ENCODE measurements around the gene PIBF1. TPM values are rescaled to one million over a fixed set of nuclear protein-coding genes. Genes with fewer than 3 reads are reported as not detected.

The PIBF1 gene
- total and polyA plus RNA-seq, 10 of the 15 experiments (the other 5 are each of a cell fraction or from before 2014, with no cell fraction given): 6.4 to 24.5 (median 11.1) TPM

- TF ChIP-seq PKNOX1 (IDR thresholded peaks at IDR 0.05) (no peak), SMAD5 (IDR thresholded peaks at IDR 0.05; ENCODE audit: low read depth) (no peak), CREB1 (IDR thresholded peaks at IDR 0.05; ENCODE audit: low read depth) (no peak), FOXK2 (IDR thresholded peaks at IDR 0.05) (no peak), ASH2L (IDR thresholded peaks at IDR 0.05; ENCODE audit: borderline replicate concordance, low read depth) (no peak)
- TF ChIP-seq, protein P1, sequence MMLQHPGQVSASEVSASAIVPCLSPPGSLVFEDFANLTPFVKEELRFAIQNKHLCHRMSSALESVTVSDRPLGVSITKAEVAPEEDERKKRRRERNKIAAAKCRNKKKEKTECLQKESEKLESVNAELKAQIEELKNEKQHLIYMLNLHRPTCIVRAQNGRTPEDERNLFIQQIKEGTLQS (IDR thresholded peaks at IDR 0.05; ENCODE audit: borderline replicate concordance, extremely low read depth, low read depth, low read length): no peak
These were observed 86.3 kb downstream of the PIBF1 start (continued) for GRCh38 chr13:72868229-72868628.

GRCh38 chr13:72875233-72875632 lies 93.3 kb downstream of the PIBF1 start:
- Histone ChIP-seq H2AFZ (ENCODE audit: control insufficient read depth, low read depth, low read length) (no peak overlapping the region), H3K27ac (ENCODE audit: control insufficient read depth, insufficient read depth) (no peak overlapping the region), H3K4me3 (no peak overlapping the region), H3K4me1 (ENCODE audit: control insufficient read depth, insufficient read depth, low read length) (no peaks in the 10 kb centered on the region), H3K36me3 (ENCODE audit: control insufficient read depth in 2 of 2, insufficient read depth in 2 of 2, low read length in 1 of 2) (no peaks in the 10 kb centered on the region; a peak in 1 of 4 replicates), H3K9me3 (replicated peaks; ENCODE audit: control insufficient read depth, insufficient read depth, low read length) (peaks cover 1% of the 10 kb centered on the region; the same call in 1 of the 3 replicates), H3K79me2 (ENCODE audit: control insufficient read depth, insufficient read depth, low read length) (no peaks in the 10 kb centered on the region), H3K27me3 (replicated peaks in 1 of 2; ENCODE audit: control insufficient read depth in 2 of 2, insufficient read depth in 2 of 2, low read length in 1 of 2) (no peaks in the 10 kb centered on the region), H4K20me1 (ENCODE audit: control insufficient read depth, insufficient read depth) (no peaks in the 10 kb centered on the region), H3K4me2 (ENCODE audit: control insufficient read depth, insufficient read depth) (no peak overlapping the region), H3K9ac (ENCODE audit: control insufficient read depth, insufficient read depth, low read length) (no peak overlapping the region)
- 39% methylated on average over 2 of the region's 2 CpGs for WGBS (ENCODE audit: insufficient coverage, insufficient replicate concordance, low lambda C conversion rate, missing lambda C conversion rate)
- ATAC-seq (no peak), DNase-seq (ENCODE audit: low read depth, low spot score) (no peak), FAIRE-seq (no peak)
- intact Hi-C loops (cut with micrococcal nuclease; ENCODE audit: unreplicated experiment): no loop called here
- ChIA-PET SMC1A (ENCODE audit: uncharacterized antibody, unreplicated experiment) (no interaction called here), CTCF (no interaction called here), POLR2A (no interaction called here), RAD21 (ENCODE audit: unreplicated experiment) (no interaction called here)
- no TSS peak for BruUV-seq (replicated peaks)
- TF ChIP-seq PML (IDR thresholded peaks at IDR 0.05; ENCODE audit: low read length): no peak
- no peak for TF ChIP-seq ELK1 (IDR thresholded peaks at IDR 0.05; ENCODE audit: low read depth, low read length)
- no peak for TF ChIP-seq NRF1 (conservative IDR thresholded peaks at IDR 0.05; ENCODE audit: low read depth, low read length)
- no peak for TF ChIP-seq WRNIP1 (IDR thresholded peaks at IDR 0.05; ENCODE audit: borderline replicate concordance, low read depth, low read length)
- no peak for TF ChIP-seq IKZF2 (IDR thresholded peaks at IDR 0.05)
- TF ChIP-seq FOXM1 (IDR thresholded peaks at IDR 0.05; ENCODE audit: low read depth, low read length): no peak
- TF ChIP-seq ZSCAN29 (IDR thresholded peaks at IDR 0.05): no peak
- TF ChIP-seq, protein P2, sequence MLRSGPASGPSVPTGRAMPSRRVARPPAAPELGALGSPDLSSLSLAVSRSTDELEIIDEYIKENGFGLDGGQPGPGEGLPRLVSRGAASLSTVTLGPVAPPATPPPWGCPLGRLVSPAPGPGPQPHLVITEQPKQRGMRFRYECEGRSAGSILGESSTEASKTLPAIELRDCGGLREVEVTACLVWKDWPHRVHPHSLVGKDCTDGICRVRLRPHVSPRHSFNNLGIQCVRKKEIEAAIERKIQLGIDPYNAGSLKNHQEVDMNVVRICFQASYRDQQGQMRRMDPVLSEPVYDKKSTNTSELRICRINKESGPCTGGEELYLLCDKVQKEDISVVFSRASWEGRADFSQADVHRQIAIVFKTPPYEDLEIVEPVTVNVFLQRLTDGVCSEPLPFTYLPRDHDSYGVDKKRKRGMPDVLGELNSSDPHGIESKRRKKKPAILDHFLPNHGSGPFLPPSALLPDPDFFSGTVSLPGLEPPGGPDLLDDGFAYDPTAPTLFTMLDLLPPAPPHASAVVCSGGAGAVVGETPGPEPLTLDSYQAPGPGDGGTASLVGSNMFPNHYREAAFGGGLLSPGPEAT (IDR thresholded peaks at IDR 0.05; ENCODE audit: low read depth): no peak
- TF ChIP-seq SMC3 (IDR thresholded peaks at IDR 0.05; ENCODE audit: borderline replicate concordance, low read length): no peak
- TF ChIP-seq MTA3 (IDR thresholded peaks at IDR 0.05; ENCODE audit: borderline replicate concordance, low read length): no peak
- TF ChIP-seq ASH2L (IDR thresholded peaks at IDR 0.05; ENCODE audit: borderline replicate concordance, low read depth): no peak
- no peak for TF ChIP-seq CBFB (IDR thresholded peaks at IDR 0.05; ENCODE audit: low read depth)
- no peak for TF ChIP-seq ETV6 (conservative IDR thresholded peaks at IDR 0.05 in 1 of 2, IDR thresholded peaks at IDR 0.05 in 1 of 2; ENCODE audit: borderline replicate concordance in 1 of 2, low read depth in 1 of 2)
- in situ Hi-C loops (cut with MboI): no loop called here

All from GM12878 (cell line).